Gastroesophageal sphincter (tissue), 3 donors: Measurements from ENCODE around the gene REPS2.

ENCODE experiments used
- POLR2A ChIP-seq, 2 donors: fragments of 450-650 bp; IDR thresholded peaks; one replicate each; pipeline ENCODE4 v1.6.1; 2017; ENCODE audit warnings: antibody characterized with exemption in 2 of 2, mild to moderate bottlenecking in 2 of 2, moderate library complexity in 1 of 2
- TF ChIP-seq, protein P1 (sequence below), 4 experiments: fragments of 200-600 bp in 2 of 4; fragments of 450-650 bp in 2 of 4; sonication (generic) in 1 of 4; IDR thresholded peaks; one replicate each; pipeline ENCODE4 v1.5.1; 2017 to 2019; ENCODE audit warnings: antibody characterized with exemption in 4 of 4, mild to moderate bottlenecking in 2 of 4, moderate library complexity in 2 of 4

GRCh38 chrX:17046478-17047097, 100.1 kb downstream of the REPS2 start:
- no peak for TF ChIP-seq POLR2A (IDR thresholded peaks at IDR 0.05)
- TF ChIP-seq, protein P1, sequence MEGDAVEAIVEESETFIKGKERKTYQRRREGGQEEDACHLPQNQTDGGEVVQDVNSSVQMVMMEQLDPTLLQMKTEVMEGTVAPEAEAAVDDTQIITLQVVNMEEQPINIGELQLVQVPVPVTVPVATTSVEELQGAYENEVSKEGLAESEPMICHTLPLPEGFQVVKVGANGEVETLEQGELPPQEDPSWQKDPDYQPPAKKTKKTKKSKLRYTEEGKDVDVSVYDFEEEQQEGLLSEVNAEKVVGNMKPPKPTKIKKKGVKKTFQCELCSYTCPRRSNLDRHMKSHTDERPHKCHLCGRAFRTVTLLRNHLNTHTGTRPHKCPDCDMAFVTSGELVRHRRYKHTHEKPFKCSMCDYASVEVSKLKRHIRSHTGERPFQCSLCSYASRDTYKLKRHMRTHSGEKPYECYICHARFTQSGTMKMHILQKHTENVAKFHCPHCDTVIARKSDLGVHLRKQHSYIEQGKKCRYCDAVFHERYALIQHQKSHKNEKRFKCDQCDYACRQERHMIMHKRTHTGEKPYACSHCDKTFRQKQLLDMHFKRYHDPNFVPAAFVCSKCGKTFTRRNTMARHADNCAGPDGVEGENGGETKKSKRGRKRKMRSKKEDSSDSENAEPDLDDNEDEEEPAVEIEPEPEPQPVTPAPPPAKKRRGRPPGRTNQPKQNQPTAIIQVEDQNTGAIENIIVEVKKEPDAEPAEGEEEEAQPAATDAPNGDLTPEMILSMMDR (IDR thresholded peaks at IDR 0.05), result peak; percentile 39 to 77 (median 72)
